ENCODE results near the gene FMNL1.
A peak's percentile ranks its signal among the peaks of the same experiment; 100 is the strongest.
"Not testable (repeated sequence)": the region's sequence is repeated elsewhere in the genome, so short reads cannot be mapped to it uniquely, and the experiment has no call there.

Gene FMNL1, protein sequence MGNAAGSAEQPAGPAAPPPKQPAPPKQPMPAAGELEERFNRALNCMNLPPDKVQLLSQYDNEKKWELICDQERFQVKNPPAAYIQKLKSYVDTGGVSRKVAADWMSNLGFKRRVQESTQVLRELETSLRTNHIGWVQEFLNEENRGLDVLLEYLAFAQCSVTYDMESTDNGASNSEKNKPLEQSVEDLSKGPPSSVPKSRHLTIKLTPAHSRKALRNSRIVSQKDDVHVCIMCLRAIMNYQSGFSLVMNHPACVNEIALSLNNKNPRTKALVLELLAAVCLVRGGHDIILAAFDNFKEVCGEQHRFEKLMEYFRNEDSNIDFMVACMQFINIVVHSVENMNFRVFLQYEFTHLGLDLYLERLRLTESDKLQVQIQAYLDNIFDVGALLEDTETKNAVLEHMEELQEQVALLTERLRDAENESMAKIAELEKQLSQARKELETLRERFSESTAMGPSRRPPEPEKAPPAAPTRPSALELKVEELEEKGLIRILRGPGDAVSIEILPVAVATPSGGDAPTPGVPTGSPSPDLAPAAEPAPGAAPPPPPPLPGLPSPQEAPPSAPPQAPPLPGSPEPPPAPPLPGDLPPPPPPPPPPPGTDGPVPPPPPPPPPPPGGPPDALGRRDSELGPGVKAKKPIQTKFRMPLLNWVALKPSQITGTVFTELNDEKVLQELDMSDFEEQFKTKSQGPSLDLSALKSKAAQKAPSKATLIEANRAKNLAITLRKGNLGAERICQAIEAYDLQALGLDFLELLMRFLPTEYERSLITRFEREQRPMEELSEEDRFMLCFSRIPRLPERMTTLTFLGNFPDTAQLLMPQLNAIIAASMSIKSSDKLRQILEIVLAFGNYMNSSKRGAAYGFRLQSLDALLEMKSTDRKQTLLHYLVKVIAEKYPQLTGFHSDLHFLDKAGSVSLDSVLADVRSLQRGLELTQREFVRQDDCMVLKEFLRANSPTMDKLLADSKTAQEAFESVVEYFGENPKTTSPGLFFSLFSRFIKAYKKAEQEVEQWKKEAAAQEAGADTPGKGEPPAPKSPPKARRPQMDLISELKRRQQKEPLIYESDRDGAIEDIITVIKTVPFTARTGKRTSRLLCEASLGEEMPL

DNA sequence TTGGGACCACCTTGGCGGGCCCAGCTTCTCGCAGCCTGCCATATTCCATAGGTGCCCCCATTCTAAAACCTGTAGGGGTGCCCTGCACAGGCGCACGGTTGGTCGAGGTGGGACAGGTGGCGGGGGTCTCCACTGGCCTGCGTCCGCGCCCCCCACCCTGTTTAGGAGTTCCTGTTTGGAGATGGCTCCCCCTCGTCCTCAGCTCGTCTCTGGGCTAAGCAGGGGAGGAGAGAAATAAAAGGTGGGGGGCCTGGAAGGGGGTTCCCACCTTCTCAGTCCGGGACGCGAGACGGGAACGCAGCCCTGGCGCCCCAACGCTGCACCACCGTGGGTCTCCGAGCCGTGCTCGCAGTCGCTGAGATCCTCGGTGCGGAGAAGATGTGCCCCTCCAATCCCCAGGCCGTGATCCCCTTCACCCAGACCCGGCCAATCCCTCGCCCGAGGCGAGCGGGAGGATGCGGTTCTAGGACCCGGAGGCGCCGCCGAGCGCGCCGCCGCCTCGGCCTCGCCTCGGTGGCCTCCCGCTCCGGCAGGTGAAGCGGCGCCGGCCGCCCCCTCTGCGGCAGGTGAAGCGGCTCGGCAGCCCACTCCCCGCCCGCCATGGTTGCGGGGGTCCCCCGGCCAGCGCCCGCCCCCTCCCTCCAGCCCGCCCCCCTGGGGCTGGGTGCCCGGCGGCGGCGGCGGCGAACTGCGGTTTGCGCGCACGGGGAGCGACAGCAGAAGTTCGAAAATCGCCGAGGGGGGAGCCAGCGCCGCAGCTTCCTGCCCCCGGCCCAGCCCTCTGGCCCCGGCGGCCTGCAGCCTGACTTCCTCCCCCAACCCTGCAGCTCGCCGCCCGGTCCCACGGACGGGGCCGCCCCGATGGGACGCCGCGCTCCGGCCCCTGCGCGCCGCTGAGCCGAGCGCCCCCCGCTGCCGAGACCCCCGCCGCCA lies at the start of gene FMNL1:
TSS of gene FMNL1 (plus strand) at position 805 of the 933 bp plus-strand sequence. CDS start 240 bp downstream, outside the sequence.
- peak in 1 of 2 donors; percentile 45 for DNase-seq (ENCODE audit: low read depth in 2 of 2)

DNA sequence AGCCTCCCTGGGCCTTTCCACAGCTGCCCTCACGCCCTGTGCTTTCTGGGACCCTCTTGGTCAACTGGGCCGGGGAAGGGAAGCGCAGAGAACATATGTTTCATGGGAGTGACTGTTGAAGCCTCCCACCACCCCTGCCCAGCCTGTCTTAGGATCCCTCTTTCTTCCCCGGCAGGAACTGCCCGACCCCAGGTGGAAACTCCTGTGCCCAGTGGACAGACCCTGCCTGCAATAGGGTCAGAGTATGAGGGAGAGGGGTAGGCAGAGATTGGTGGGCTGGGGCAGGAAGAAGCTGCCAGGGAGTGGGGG lies 49.5 kb upstream of the FMNL1 start:
- DNase-seq (ENCODE audit: low read depth in 2 of 2), result no peak

DNA sequence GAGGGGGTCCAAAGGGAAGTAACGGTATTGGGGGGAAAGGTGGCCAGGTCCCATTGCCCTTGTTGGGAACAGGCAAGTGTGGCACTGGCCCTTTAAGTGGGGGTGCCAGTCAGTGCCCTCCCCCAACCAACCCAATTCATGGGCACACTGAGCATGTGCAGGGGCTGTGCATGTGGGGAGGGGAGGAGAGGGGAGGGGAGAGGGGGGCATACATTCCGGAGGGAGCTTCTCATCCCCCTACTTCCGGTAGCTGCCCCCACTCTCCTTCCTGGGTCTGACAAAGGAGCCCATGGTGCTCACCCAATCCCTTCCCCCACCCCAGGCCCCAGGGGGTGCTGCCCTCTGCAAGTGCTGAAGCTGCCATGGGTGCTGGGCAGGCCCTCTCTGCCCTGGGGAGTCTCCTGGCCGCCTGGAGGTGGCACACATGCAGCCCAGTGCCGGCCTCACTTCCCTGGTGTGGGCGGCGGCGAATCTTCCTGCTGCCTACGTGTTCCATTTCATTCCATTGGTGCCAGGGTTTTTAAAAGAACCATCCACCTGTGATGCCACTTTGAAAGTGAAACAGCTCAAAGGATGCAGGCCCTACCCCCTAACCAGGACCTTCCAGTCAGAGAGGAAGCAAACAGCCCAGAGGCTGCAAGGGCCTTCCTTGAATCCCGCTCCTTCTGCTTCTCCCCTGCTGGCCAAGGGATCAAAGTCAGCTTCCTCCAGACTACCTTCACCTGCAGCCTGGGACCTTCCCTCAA lies 49.0 kb upstream of the FMNL1 start:
- DNase-seq (ENCODE audit: low read depth in 2 of 2), result peak; percentile 40 to 42

DNA sequence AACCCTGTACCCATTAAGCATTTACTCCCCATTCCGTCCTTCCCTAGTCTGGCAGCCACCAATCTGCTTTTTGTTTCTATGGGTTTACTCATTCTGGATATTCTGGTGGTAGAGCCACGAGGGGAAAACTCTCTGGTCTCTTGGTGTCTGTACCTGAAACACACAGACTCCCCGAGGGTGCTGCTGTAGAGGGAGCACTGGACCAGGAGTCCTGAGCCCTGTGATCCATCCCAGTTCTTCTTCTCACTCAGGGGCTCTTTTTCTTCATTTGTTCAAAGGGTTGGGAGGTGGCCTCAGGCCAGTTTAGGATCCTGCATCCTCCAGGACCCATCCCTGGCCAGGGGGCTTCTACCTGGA lies 45.9 kb upstream of the FMNL1 start:
- DNase-seq (ENCODE audit: low read depth in 2 of 2), result no peak

DNA sequence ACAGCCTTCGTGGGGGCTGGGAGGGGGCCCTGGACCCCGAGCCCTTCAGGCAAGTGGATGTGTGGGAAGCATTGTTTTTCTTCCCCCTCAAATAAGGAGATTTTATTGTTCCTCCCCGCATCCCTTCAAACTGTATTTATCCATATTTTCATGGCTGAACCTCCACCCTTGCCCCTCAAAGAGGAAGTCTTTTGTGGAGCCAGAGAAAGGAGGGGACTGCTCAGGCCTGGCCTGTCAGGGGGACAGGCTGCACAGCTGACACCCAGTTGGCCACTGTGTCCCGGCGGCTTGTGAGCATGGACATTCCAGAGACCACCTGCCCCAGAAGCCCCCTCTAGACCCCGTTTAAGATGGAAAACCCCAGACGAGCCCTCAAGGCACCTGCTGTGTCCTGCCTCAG lies 44.1 kb upstream of the FMNL1 start:
- DNase-seq (ENCODE audit: low read depth in 2 of 2), result no peak

DNA sequence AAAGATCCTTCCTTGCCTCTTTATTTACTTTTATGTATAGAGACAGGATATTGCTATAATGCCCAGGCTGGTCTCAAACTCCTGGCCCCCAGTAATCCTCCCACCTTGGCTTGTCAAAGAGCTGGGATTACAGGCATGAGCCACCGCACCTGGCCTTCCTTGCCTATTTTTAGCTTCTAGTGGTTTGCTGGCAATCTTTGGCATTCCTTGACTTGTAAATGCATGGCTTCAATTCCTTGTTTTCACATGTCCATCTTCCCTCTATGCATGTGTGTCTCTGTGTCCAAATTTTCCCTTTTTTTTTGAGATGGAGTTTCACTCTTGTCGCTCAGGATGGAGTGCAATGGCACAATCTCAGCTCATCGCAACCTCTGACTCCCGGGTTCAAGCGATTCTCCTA lies 37.5 kb upstream of the FMNL1 start:
- no peak for DNase-seq (ENCODE audit: low read depth in 2 of 2)

DNA sequence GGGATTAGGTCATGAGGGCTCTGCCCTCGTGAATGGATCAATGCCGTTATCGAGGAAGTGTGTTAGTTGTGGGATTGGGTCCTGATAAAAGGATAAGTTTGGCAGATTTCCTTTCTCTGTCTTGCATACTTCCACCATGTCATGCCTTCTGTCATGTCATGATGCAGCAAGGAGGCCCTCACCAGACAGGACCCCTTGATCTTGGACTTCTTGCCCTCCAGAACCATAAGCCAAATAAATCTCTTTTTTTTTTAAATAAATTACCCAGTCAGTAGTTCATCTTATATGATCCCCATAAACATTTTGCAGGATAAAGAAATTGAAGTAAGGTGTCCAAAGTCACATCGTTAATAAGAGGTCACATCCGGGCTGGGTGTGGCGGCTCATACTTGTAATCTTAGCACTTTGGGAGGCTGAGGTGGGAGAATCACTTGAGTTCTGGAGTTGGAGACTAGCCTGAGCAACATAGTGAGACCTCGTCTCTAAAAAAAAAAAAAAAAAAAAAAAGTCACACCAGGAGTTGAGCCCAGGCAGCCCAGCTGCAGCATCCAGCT lies 34.8 kb upstream of the FMNL1 start:
- DNase-seq (ENCODE audit: low read depth in 2 of 2), result no peak

DNA sequence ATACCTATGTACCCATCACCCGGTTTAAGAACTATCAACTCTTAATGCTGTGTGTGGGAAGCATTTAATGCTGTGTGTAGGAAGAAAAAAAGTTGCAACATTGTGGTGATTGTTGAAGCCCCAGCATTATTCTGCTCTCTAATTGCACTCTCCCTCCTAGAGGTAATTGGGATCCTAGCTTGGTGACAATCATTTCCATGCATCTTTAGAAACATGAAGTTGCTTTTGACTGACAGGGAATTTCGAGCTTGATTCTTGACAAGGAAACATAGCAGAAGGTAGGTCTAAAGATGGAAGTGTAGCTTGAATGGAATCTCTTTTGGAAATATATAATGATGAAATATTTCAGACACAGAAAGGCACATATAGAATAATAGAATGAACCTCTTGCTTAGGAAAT lies 32.7 kb upstream of the FMNL1 start:
- DNase-seq (ENCODE audit: low read depth in 2 of 2), result no peak

DNA sequence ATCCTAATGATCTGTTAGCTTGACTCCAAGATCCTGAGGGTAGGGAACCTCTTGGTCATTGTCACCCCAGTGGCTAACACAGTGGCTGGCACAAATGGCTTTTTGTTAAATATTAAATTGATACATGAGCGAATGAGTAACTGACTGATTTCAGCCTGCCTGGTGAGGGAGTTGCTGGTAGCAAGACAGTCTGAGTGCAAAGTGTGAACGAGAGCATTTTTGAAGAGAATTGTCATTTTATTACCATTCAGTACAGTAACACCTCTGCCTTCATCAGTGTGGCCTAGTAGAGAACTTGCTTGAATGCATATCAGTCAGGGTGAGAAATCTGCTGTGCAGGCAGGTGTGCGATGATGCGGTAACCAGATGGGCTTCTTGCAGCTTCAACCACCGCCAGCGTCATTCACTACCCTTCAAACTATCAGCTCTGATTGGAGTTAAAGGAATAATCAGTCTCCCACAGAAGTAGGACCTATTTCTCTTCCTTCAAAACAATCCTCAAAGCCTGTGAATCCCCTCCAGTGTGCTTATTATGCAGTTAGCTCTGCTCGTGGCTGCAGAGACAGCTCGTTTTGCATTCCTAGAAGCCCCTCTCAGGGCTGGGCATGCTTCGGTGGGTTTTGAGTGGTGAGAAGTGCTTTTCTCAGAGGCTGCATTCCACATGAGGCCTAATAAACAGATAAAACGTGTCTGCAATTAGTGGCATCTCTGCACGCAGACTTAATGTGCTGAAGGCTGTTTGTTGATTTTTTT lies 31.0 kb upstream of the FMNL1 start:
- no peak for DNase-seq (ENCODE audit: low read depth in 2 of 2)

DNA sequence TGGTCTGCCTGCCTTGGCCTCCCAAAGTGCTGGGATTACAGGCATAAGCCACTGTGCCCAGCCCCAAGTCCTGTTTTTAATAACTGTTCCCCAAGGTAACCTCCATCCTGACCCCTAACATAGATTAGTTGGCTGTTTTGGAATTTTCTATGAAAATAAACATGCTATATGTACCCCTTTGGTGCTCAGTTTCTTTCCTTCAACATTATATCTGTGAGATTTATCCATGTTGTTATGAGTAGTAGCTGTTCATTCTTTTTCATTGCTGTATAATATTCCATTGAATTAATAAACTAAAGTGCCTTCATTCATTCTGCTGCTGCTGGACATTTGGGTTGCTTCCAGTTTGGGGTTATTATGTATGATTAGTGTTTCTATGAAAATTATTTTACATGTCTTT lies 26.3 kb upstream of the FMNL1 start:
- DNase-seq (ENCODE audit: low read depth in 2 of 2), result no peak

DNA sequence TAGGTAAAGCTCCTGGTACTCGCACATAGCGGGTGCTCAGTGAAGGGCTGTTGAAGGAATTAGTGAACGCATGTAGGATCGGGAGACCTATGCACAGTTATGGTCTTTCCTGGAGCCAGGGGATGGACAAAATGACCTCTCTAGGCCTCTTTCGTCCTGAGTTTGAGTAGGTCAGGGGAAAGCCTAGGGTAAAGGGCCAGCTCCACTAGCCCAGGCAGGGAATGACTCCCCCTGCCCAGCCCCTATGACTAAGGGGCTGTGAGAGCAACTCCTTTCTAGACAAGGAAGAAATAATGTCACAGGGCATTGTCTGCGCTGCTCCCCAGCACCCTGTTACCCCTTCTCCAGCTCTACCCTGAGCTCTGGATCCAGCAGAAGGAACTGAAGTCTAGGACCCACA lies 24.6 kb upstream of the FMNL1 start:
- no peak for DNase-seq (ENCODE audit: low read depth in 2 of 2)

DNA sequence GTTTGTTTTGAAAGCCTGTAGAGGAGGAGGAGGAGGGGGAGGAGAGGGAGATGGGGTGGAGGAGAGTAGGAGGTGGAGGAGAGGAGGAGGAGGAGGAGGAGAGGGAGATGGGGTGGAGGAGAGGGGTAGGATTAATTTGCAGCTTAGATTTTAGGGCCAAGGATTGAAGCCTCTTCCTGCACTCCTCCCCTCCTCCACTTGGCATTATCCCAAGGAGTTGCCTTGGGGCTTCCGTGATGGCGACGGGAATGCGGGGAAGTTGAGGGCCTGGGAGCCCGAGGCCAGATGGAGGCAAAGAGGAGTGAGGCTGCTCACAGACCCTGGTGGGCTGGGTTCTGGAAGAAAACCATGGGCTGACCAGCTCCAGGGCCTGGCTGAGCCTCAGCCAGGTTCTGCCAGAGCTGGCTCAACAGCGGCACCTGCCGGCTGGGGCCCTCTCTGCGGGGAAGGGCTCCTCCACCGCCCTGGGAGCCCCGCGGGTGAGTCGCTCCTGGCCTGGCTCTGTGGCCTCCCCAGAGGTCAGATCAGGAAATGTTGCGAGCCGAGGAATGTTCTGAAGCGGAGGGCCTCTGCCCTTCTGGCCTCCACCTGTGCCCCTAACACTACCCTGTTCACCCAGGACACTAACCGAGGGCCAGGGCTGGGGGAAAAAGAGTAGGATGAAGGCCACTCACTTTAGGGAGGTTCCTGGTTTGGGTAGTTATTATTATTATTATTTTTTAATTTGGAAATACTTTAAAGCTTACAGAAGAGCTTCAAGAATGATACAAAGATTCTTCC lies 23.9 kb upstream of the FMNL1 start:
- peak; percentile 85 to 91 for DNase-seq (ENCODE audit: low read depth in 2 of 2)

DNA sequence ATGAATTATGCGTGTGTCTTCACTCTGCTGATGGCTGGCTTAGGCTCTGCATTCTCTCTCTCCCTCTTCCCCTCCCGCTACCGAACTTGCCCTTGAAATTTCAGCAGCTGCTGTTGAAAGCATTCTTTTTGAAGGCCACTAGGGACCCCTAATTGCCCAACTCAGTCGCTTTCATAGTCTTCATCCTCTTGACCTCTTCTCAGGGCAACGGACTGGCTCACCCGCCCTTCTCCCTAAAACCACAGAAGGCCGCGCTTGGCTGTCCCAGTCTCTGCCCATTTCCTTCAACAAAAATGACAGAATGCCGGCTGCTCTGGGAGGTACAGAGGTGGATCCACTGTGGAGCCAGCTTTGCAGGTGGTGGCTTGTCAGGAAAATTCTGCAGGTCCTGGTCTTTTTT lies 21.0 kb upstream of the FMNL1 start:
- no peak for DNase-seq (ENCODE audit: low read depth in 2 of 2)

DNA sequence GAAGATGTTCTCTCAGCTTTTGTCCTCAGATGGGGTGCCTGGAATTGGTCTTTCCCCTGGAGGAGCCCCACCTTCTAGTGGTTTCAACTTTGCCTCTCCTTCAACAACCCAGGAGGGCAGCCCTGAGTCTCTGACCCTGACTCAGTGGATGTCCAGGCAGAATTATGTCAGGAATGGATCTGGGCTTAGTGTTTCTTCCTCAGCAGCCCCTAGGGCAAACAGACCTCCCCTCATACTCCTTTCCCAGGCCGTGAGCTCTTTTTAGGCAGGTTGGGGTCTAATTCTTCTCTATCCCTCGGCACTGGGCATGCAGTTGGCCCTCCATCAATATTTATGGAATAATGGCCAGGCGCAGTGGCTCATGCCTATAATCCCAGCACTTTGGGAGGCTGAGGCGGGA lies 20.2 kb upstream of the FMNL1 start:
- no peak for DNase-seq (ENCODE audit: low read depth in 2 of 2)

DNA sequence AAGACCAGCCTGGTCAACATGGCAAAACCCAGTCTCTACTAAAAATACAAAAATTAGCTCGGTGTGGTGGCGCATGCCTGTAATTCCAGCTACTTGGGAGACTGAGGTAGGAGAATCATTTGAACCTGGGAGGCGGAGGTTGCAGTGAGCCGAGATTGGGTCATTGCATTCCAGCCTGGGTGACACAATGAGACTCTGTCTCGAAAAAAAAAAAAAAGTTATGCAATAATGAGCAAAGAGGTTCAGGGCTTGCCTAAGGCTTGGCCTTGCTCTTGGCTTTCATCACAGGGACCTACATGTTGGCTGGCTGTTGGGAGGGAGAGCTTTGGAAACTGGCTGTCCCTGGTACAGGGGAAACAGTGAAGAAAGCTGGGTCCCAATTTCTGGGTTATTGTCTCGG lies 19.8 kb upstream of the FMNL1 start:
- DNase-seq (ENCODE audit: low read depth in 2 of 2), result not testable (repeated sequence)

DNA sequence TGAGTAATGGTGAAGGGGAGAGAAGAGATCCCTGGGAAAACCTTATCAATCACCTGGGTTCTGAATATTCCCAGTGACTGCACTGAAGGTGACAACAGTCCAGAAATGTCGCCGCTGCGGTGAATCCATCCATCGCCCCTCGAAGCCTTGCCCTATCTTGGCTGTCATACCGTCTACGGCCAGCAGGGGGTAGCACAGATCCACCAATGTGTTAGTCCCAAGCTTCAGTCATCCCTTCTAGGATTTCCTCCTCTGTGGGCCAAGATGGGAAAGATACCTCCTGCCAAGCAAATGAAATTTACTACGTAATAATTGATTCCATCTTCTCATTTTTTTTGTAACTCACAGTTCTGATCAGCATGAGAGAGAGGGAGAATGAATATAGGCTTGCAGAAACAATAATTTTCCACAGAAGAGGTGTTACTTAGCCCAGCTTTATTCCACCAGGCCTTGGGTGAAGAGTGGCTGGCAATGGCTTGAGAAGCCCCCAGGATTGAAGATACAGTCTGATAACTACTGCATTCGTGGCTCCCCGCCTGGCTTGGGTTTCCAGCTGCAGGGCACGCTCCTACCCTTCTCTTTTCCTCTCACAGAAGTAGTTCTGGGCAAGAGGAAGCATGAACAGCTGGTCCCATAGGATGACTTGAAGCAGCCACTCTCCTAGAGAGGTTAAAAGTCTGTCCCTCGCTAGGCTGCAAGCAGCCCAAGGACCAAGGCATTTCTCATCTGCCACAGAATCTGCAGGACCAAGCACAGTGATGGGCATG lies 2.6 kb upstream of the FMNL1 start:
- peak; percentile 88 to 89 for DNase-seq (ENCODE audit: low read depth in 2 of 2)

DNA sequence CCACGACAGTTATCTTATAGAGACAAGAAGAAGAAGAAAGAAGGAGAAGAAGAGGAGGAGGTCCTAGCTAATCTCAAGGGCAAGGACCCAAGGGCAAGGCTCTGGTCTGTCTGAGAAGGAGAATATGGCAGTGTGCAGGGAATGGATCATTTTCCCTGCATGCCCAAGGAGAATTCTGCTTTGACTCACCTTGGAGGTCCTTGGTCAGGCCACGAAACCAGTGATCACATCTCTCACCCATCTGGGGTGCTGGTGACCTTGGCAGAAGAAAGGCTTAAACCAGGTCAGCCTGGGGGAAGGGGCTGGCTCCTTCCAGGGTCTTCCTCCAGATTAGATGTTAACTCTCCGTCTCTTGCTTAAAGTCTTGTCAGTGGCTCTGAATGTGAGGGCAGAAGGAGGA lies 1.6 kb upstream of the FMNL1 start:
- no peak for DNase-seq (ENCODE audit: low read depth in 2 of 2)

DNA sequence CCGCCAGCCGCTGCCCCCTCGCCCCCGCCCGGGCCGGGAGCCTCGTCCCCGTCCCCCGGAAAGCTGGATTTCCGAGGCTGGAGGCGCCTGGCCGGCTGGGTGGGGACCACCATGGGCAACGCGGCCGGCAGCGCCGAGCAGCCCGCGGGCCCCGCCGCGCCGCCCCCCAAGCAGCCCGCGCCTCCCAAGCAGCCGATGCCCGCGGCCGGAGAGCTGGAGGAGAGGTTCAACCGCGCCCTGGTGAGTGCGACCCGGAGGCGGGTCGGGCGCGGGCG lies 266 bp downstream of the FMNL1 start:
- no peak for DNase-seq (ENCODE audit: low read depth in 2 of 2)

Measured in activated CD4-positive, alpha-beta T cell treated with anti-CD3 and anti-CD28 coated beads for 24 hours (primary cell).